Neural progenitor cell (in vitro differentiated cells): Measurements from ENCODE around the gene SLC36A3. TPM values are rescaled to one million over a fixed set of nuclear protein-coding genes. Genes with fewer than 3 reads are reported as not detected.

Experiments
- DNase-seq: peaks from one replicate; pipeline ENCODE4 v3.0.0-alpha.2; 2016; ENCODE audit warnings: low spot score
- H2AFZ ChIP-seq: fragments of 200-600 bp; sonication (generic); replicated peaks from 2 replicates; pipeline ENCODE4 v1.6.1; 2016; ENCODE audit warnings: antibody characterized with exemption
- H3F3A ChIP-seq: fragments of 200-600 bp; sonication (generic); 2 replicates; pipeline ENCODE4 v1.6.1; 2016; ENCODE audit warnings: antibody characterized with exemption, low read depth
- H3K27ac ChIP-seq: fragments of 200-600 bp; sonication (generic); 2 replicates; pipeline ENCODE4 v1.5.1; 2016; ENCODE audit warnings: mild to moderate bottlenecking
- H3K27me3 ChIP-seq: fragments of 200-600 bp; sonication (generic); 2 replicates; pipeline ENCODE4 v1.6.1; 2016; ENCODE audit warnings: mild to moderate bottlenecking, moderate library complexity
- H3K36me3 ChIP-seq: fragments of 200-600 bp; sonication (generic); 2 replicates; pipeline ENCODE4 v1.5.1; 2016
- H3K4me1 ChIP-seq: fragments of 200-600 bp; sonication (generic); 2 replicates; pipeline ENCODE4 v1.6.1; 2016; ENCODE audit warnings: mixed run types
- H3K4me2 ChIP-seq: fragments of 200-600 bp; sonication (generic); 2 replicates; pipeline ENCODE4 v1.6.1; 2016
- H3K4me3 ChIP-seq: fragments of 200-600 bp; sonication (generic); 2 replicates; pipeline ENCODE4 v1.5.1; 2016
- H3K79me2 ChIP-seq: fragments of 200-600 bp; sonication (generic); 2 replicates; pipeline ENCODE4 v1.6.1; 2016; ENCODE audit warnings: low read depth
- H3K9ac ChIP-seq: fragments of 200-600 bp; sonication (generic); 2 replicates; pipeline ENCODE4 v1.6.1; 2016
- H3K9me3 ChIP-seq: fragments of 200-600 bp; sonication (generic); 2 replicates; pipeline ENCODE4 v1.5.1; 2016; ENCODE audit warnings: low read depth
- H4K20me1 ChIP-seq: fragments of 200-600 bp; sonication (generic); 2 replicates; pipeline ENCODE4 v1.6.1; 2016; ENCODE audit warnings: low read depth
- H3K27ac Mint-ChIP-seq: 3 replicates; pipeline ENCODE4 v1.8.0; 2021; ENCODE audit warnings: mixed read lengths
- H3K27me3 Mint-ChIP-seq: 2 replicates; pipeline ENCODE4 v1.8.0; 2022; ENCODE audit warnings: low read depth, mild to moderate bottlenecking, inconsistent platforms, moderate library complexity, mixed read lengths; ENCODE audit not compliant: insufficient read depth
- H3K36me3 Mint-ChIP-seq: 3 replicates; pipeline ENCODE4 v1.8.0; 2021; ENCODE audit warnings: mixed read lengths
- H3K4me1 Mint-ChIP-seq: 3 replicates; pipeline ENCODE4 v1.8.0; 2021; ENCODE audit warnings: mixed read lengths
- H3K4me3 Mint-ChIP-seq: 3 replicates; pipeline ENCODE4 v1.8.0; 2021; ENCODE audit warnings: mild to moderate bottlenecking, moderate library complexity, mixed read lengths
- H3K9me3 Mint-ChIP-seq: 3 replicates; pipeline ENCODE4 v1.8.0; 2020; ENCODE audit warnings: mixed read lengths
- EZH2 ChIP-seq: fragments of 200-600 bp; sonication (generic); IDR thresholded peaks from 2 replicates; pipeline ENCODE4 v1.6.1; 2017; ENCODE audit warnings: antibody characterized with exemption, mild to moderate bottlenecking, moderate library complexity
- EZH2phosphoT487 ChIP-seq: fragments of 200-600 bp; sonication (generic); IDR thresholded peaks from 2 replicates; pipeline ENCODE4 v1.6.1; 2017; ENCODE audit warnings: antibody characterized with exemption
- total RNA-seq: library from RNA; depleted of rRNA; stranded (reverse); fragments of >200 nt; gene quantifications from 2 replicates; pipeline ENCODE4 v1.2.3, GENCODE V29; 2015; ENCODE audit warnings: low replicate concordance
- TF ChIP-seq, protein P1 (sequence below): fragments of 200-600 bp; sonication (generic); IDR thresholded peaks from 2 replicates; pipeline ENCODE4 v1.5.1; 2017; ENCODE audit warnings: antibody characterized with exemption, mild to moderate bottlenecking

SLC36A3 gene
- total RNA-seq, 1 donor from 2014 or later = not detected

DNA sequence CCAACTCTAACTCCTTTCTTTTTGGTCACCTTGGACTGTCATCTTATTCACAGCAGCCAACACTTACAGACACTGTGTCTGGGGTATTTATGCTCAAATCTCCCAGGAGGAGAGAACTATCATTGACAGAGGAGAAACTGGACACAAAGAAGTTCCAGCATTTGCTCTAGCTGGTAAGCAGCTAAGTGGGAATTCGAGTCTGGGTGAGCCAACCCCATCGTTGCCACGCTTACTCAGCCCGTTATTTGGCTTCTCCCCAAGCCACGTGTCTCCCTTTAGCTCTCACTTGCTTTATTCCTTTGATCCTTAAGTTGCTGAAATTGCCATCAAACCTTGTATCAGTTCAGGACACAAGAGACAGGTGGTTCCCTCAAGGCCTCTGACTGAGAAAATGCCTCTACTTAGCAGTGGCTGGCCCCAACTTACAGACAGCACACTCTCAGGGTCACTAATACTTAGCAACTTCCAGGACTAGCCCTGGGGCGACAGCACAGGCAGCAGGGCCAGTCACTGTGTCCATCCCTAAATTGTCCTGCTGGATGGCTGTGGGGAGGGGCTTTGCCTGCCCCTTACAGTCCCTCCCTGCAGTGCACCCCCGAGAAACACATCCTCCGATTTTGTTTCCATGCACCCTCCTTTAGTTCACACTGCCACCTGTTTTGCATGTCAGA, 42.4 kb upstream of the SLC36A3 start:
- peaks cover 19% of the 10 kb centered on the region for H3F3A ChIP-seq
- Mint-ChIP-seq H3K9me3 (no peaks in the 10 kb centered on the region), H3K36me3 (no peaks in the 10 kb centered on the region), H3K27ac (no peak overlapping the region), H3K4me1 (peaks cover 25% of the 10 kb centered on the region), H3K27me3 (peaks cover 6% of the 10 kb centered on the region), H3K4me3 (no peak overlapping the region)
- no peak overlapping the region for H3K27ac ChIP-seq
- no peak overlapping the region for H3K9ac ChIP-seq
- TF ChIP-seq, protein P1, sequence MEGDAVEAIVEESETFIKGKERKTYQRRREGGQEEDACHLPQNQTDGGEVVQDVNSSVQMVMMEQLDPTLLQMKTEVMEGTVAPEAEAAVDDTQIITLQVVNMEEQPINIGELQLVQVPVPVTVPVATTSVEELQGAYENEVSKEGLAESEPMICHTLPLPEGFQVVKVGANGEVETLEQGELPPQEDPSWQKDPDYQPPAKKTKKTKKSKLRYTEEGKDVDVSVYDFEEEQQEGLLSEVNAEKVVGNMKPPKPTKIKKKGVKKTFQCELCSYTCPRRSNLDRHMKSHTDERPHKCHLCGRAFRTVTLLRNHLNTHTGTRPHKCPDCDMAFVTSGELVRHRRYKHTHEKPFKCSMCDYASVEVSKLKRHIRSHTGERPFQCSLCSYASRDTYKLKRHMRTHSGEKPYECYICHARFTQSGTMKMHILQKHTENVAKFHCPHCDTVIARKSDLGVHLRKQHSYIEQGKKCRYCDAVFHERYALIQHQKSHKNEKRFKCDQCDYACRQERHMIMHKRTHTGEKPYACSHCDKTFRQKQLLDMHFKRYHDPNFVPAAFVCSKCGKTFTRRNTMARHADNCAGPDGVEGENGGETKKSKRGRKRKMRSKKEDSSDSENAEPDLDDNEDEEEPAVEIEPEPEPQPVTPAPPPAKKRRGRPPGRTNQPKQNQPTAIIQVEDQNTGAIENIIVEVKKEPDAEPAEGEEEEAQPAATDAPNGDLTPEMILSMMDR = no peak
- TF ChIP-seq EZH2 (no peak), EZH2phosphoT487 (no peak)
- peaks cover 67% of the 10 kb centered on the region for H3K27me3 ChIP-seq
- DNase-seq = no peak
- H3K4me1 ChIP-seq = peaks cover 45% of the 10 kb centered on the region
- H3K9me3 ChIP-seq = no peaks in the 10 kb centered on the region
- no peaks in the 10 kb centered on the region for H3K36me3 ChIP-seq
- H2AFZ ChIP-seq = peak overlapping the region; percentile 36
- H3K79me2 ChIP-seq = no peaks in the 10 kb centered on the region
- no peaks in the 10 kb centered on the region for H4K20me1 ChIP-seq
- no peak overlapping the region for H3K4me3 ChIP-seq
- peak overlapping the region; percentile 61 for H3K4me2 ChIP-seq

- peak overlapping the region; percentile 61 for H3K4me2 ChIP-seq
- no peak overlapping the region for H3K27ac ChIP-seq
- DNase-seq = peak; percentile 27
- TF ChIP-seq, protein P1 = no peak
- TF ChIP-seq EZH2 = no peak
- no peak for TF ChIP-seq EZH2phosphoT487
- peaks cover 19% of the 10 kb centered on the region for H3F3A ChIP-seq
- H3K4me1 ChIP-seq = peaks cover 45% of the 10 kb centered on the region
- no peak overlapping the region for H3K27ac Mint-ChIP-seq
- peaks cover 6% of the 10 kb centered on the region for H3K27me3 Mint-ChIP-seq
- H3K9me3 Mint-ChIP-seq = no peaks in the 10 kb centered on the region
- H3K36me3 Mint-ChIP-seq = no peaks in the 10 kb centered on the region
- H4K20me1 ChIP-seq = no peaks in the 10 kb centered on the region
- peaks cover 66% of the 10 kb centered on the region for H3K27me3 ChIP-seq
- H3K4me3 Mint-ChIP-seq = no peak overlapping the region
- no peaks in the 10 kb centered on the region for H3K9me3 ChIP-seq
- H3K79me2 ChIP-seq = no peaks in the 10 kb centered on the region
- H2AFZ ChIP-seq = peak overlapping the region; percentile 36
- H3K9ac ChIP-seq = no peak overlapping the region
- H3K36me3 ChIP-seq = no peaks in the 10 kb centered on the region
- H3K4me3 ChIP-seq = peak overlapping the region; percentile 25
- H3K4me1 Mint-ChIP-seq = peaks cover 25% of the 10 kb centered on the region
Observed at GRCh38 chr5:151345187-151345807, 41.7 kb upstream of the SLC36A3 start.

DNA sequence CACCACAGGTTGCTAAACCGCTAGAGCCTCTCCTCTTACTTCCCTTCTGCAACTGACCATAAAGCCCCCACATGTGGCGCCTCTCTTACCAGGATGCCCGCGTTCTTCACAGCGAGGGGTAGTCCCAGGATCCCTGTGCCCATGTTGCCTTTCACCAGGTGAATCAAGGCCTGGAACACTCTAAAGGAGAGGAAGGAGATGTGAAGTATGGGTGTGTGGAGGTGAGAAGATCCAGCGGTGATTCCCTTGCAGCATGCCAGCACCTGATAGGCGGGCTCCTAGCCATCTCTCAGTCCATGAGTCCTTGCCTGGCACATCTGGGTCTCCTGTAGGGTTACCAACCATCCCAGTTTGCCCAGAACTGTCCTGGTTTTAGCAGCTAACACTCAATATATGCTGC, 40.5 kb upstream of the SLC36A3 start:
- H3K4me2 ChIP-seq = no peak overlapping the region
- H3K79me2 ChIP-seq = no peaks in the 10 kb centered on the region
- H3K4me1 Mint-ChIP-seq = peaks cover 25% of the 10 kb centered on the region
- no peaks in the 10 kb centered on the region for H3K36me3 ChIP-seq
- no peak for DNase-seq
- H3K27me3 ChIP-seq = peaks cover 61% of the 10 kb centered on the region
- H3K9me3 Mint-ChIP-seq = no peaks in the 10 kb centered on the region
- H3K36me3 Mint-ChIP-seq = no peaks in the 10 kb centered on the region
- peaks cover 43% of the 10 kb centered on the region for H3K4me1 ChIP-seq
- no peak overlapping the region for H2AFZ ChIP-seq
- no peak overlapping the region for H3K4me3 Mint-ChIP-seq
- TF ChIP-seq EZH2phosphoT487 (no peak), EZH2 (no peak)
- TF ChIP-seq, protein P1 = no peak
- peaks cover 19% of the 10 kb centered on the region for H3F3A ChIP-seq
- no peak overlapping the region for H3K27ac Mint-ChIP-seq
- no peak overlapping the region for H3K9ac ChIP-seq
- H3K4me3 ChIP-seq = no peak overlapping the region
- H3K9me3 ChIP-seq = no peaks in the 10 kb centered on the region
- peaks cover 8% of the 10 kb centered on the region for H3K27me3 Mint-ChIP-seq
- H4K20me1 ChIP-seq = no peaks in the 10 kb centered on the region
- no peak overlapping the region for H3K27ac ChIP-seq
